HCT116 (cell line): ENCODE results near the gene ASPN. TPM values are rescaled to one million over a fixed set of nuclear protein-coding genes. Genes with fewer than 3 reads are reported as not detected.

Experiments
- ATAC-seq: fragments of 200-7000 bp; cut with Tn5 transposase; 2 replicates; pipeline ENCODE4 v1.9.1; 2020; ENCODE audit warnings: mild to moderate bottlenecking, moderate library complexity
- Bru-seq: library from RNA; stranded (reverse); fragments of 400-500 nt; gene quantifications from one replicate; lab custom pipeline; 2021; lab: Mats Ljungman, UMichigan
- BruChase-seq, 2 experiments: library from RNA; stranded (reverse); fragments of 400-500 nt; gene quantifications; one replicate each; lab custom pipeline; 2021; lab: Mats Ljungman, UMichigan
- BruUV-seq: library from RNA; stranded (reverse); fragments of 400-500 nt; replicated peaks from 2 replicates; lab custom pipeline; 2021; lab: Mats Ljungman, UMichigan
- CTCF ChIA-PET: fragments of 300-600 bp; sonication (Branson Sonifier 250); formaldehyde crosslinking; loops from one replicate; lab custom pipeline; 2021; ENCODE audit warnings: antibody characterized with exemption; lab: Charles Lee
- POLR2A ChIA-PET: fragments of 300-600, 350-600 bp; sonication (Branson Sonifier 250); formaldehyde crosslinking; loops from one replicate; lab custom pipeline; 2021; ENCODE audit warnings: antibody characterized with exemption; lab: Charles Lee
- RAD21 ChIA-PET, 2 experiments: fragments of 300-600 bp; sonication (Branson Sonifier 250); formaldehyde crosslinking; loops; one replicate each; lab custom pipeline; 2023; ENCODE audit warnings: low total read pairs in 2 of 2; ENCODE audit not compliant: uncharacterized antibody in 2 of 2, unreplicated experiment in 2 of 2, low non-redundant PET in 1 of 2; lab: Charles Lee
- DNase-seq: peaks from one replicate; pipeline ENCODE4 v3.0.0-alpha.2; 2010; ENCODE audit warnings: low read depth, low spot score
- H2AFZ ChIP-seq: fragments of 200-600 bp; shearing (Covaris generic), sonication (generic); 2 replicates; pipeline ENCODE4 v1.6.1; 2017; ENCODE audit warnings: low read depth, mixed run types, mixed read lengths, antibody characterized with exemption, low read length; ENCODE audit not compliant: poor library complexity, severe bottlenecking
- H3K27ac ChIP-seq: 2 replicates; pipeline ENCODE4 v1.5.1; 2012; ENCODE audit warnings: low read depth, low read length
- H3K27me3 ChIP-seq: fragments of 200-600 bp; sonication (generic); 2 replicates; pipeline ENCODE4 v1.6.1; 2016; ENCODE audit warnings: mixed run types, low read length, mixed read lengths; ENCODE audit not compliant: insufficient read depth
- H3K36me3 ChIP-seq, 2 experiments: fragments of 200-500 bp in 1 of 2; fragments of 200-600 bp in 1 of 2; sonication (Bioruptor generic) in 1 of 2; sonication (generic) in 1 of 2; 2 replicates each; pipeline versions ENCODE4 v1.5.1 to v1.6.1; 2014 to 2016; ENCODE audit warnings: low read length in 2 of 2, inconsistent platforms in 1 of 2, mixed read lengths in 1 of 2, mixed run types in 1 of 2; ENCODE audit not compliant: insufficient read depth in 2 of 2, control insufficient read depth in 1 of 2
- H3K4me1 ChIP-seq, 2 experiments: fragments of 200-600 bp in 1 of 2; sonication (generic) in 1 of 2; 2 replicates each; pipeline versions ENCODE4 v1.5.1 to v1.6.1; 2012 to 2017; ENCODE audit warnings: low read length in 2 of 2, inconsistent platforms in 1 of 2, mild to moderate bottlenecking in 1 of 2, mixed read lengths in 1 of 2, mixed run types in 1 of 2, moderate library complexity in 1 of 2; ENCODE audit not compliant: insufficient read depth in 2 of 2, control insufficient read depth in 1 of 2
- H3K4me2 ChIP-seq: fragments of 200-600 bp; sonication (generic); 2 replicates; pipeline ENCODE4 v1.6.1; 2017; ENCODE audit warnings: mixed run types, low read length, mixed read lengths
- H3K4me3 ChIP-seq, 2 experiments: fragments of 200-600 bp in 1 of 2; sonication (generic) in 1 of 2; replicated peaks in 1 of 2; 2 replicates each; pipeline ENCODE4 v1.5.1; 2011 to 2016; ENCODE audit warnings: low read length in 2 of 2, control low read depth in 1 of 2, low read depth in 1 of 2, mild to moderate bottlenecking in 1 of 2, mixed read lengths in 1 of 2, mixed run types in 1 of 2
- H3K79me2 ChIP-seq: fragments of 200-600 bp; sonication (generic); 2 replicates; pipeline ENCODE4 v1.6.1; 2017; ENCODE audit warnings: mild to moderate bottlenecking, mixed run types, low read length, moderate library complexity, mixed read lengths; ENCODE audit not compliant: insufficient read depth
- H3K9ac ChIP-seq: fragments of 200-600 bp; sonication (generic); 2 replicates; pipeline ENCODE4 v1.6.1; 2016; ENCODE audit warnings: low read length, mixed read lengths
- H3K9me2 ChIP-seq: fragments of 200-600 bp; sonication (generic), shearing (Covaris generic); 2 replicates; pipeline ENCODE4 v1.6.1; 2017; ENCODE audit warnings: mixed run types, mild to moderate bottlenecking, moderate library complexity; ENCODE audit not compliant: insufficient read depth
- H3K9me3 ChIP-seq, 2 experiments: fragments of 200-500 bp in 1 of 2; fragments of 200-600 bp in 1 of 2; sonication (Bioruptor generic) in 1 of 2; sonication (generic) in 1 of 2; 2 replicates each; pipeline ENCODE4 v1.6.1; 2014 to 2017; ENCODE audit warnings: low read length in 2 of 2, mixed read lengths in 2 of 2, inconsistent platforms in 1 of 2, low read depth in 1 of 2, mild to moderate bottlenecking in 1 of 2, mixed run types in 1 of 2, moderate library complexity in 1 of 2; ENCODE audit not compliant: control insufficient read depth in 1 of 2, insufficient read depth in 1 of 2
- H4K20me1 ChIP-seq: fragments of 200-600 bp; sonication (generic), shearing (Covaris generic); 2 replicates; pipeline ENCODE4 v1.6.1; 2017; ENCODE audit warnings: mixed run types, mild to moderate bottlenecking, moderate library complexity; ENCODE audit not compliant: insufficient read depth
- CEBPB ChIP-seq: IDR thresholded peaks from 2 replicates; pipeline ENCODE4 v1.6.1; 2012; ENCODE audit warnings: low read depth
- ELF1 ChIP-seq: IDR thresholded peaks from 2 replicates; pipeline ENCODE4 v1.6.1; 2012; ENCODE audit warnings: low read depth, borderline replicate concordance
- POLR2AphosphoS5 ChIP-seq: IDR thresholded peaks from 2 replicates; pipeline ENCODE4 v1.6.1; 2011; ENCODE audit warnings: mild to moderate bottlenecking, low read depth, low read length, moderate library complexity
- REST ChIP-seq: IDR thresholded peaks from 2 replicates; pipeline ENCODE4 v1.6.1; 2012; ENCODE audit warnings: low read depth
- SIN3A ChIP-seq: IDR thresholded peaks from 2 replicates; pipeline ENCODE4 v1.6.1; 2012; ENCODE audit warnings: low read depth
- SP1 ChIP-seq: IDR thresholded peaks from 2 replicates; pipeline ENCODE4 v1.6.1; 2012; ENCODE audit warnings: low read depth
- TCF7L2 ChIP-seq: IDR thresholded peaks from 2 replicates; pipeline ENCODE4 v1.7.0; 2011; ENCODE audit warnings: borderline replicate concordance, inconsistent platforms; ENCODE audit not compliant: insufficient read depth, insufficient read length; ENCODE audit errors: extremely low read depth
- YY1 ChIP-seq: IDR thresholded peaks from 2 replicates; pipeline ENCODE4 v1.6.1; 2011; ENCODE audit warnings: low read length, low read depth, moderate library complexity, mild to moderate bottlenecking; ENCODE audit not compliant: insufficient replicate concordance; ENCODE audit errors: extremely low read depth
- ZBTB33 ChIP-seq: IDR thresholded peaks from 2 replicates; pipeline ENCODE4 v1.6.1; 2011; ENCODE audit warnings: mild to moderate bottlenecking, low read length, moderate library complexity; ENCODE audit not compliant: insufficient replicate concordance; ENCODE audit errors: extremely low read depth
- intact Hi-C: fragments of 100-400 bp; cut with micrococcal nuclease; formaldehyde crosslinking; loops from 2 replicates; pipeline ENCODE4 v1.10.0; 2022
- long read RNA-seq: library from polyadenylated mRNA; unstranded; transcript quantifications from one replicate; pipeline ENCODE4 v2.0.0, GENCODE V29; 2021; ENCODE audit not compliant: unreplicated experiment
- polyA plus RNA-seq: library from polyadenylated mRNA; unstranded; fragments of >200 nt; gene quantifications from 2 replicates; pipeline ENCODE4 v1.2.1, GENCODE V29; 2012; ENCODE audit warnings: missing spikeins
- total RNA-seq: library from RNA; stranded (reverse); gene quantifications from one replicate; pipeline ENCODE4 v1.2.1, GENCODE V29; 2021; ENCODE audit not compliant: unreplicated experiment

Gene ASPN
- not detected for total RNA-seq
- polyA plus RNA-seq, result not detected in 2 replicates
- Bru-seq, nascent RNA, result percentile 3 among the genes with signal in this experiment
- BruChase-seq, experiment 1, labeled RNA remaining after a 6-hour chase, result percentile 4 among the genes with signal in this experiment
- not detected for BruChase-seq, experiment 2, labeled RNA remaining after a 2-hour chase
- long read RNA-seq, result 0 reads

GRCh38 chr9:92482329-92482728, at the start of gene ASPN:
Gene ASPN, minus strand, starts transcription at chr9:92482506.
- ATAC-seq, result no peak
- intact Hi-C loops, result no loop called here

GRCh38 chr9:92530893-92531292, 48.6 kb upstream of the ASPN start:
- BruUV-seq, result no TSS peak
- Histone ChIP-seq H3K36me3 (no peaks in the 10 kb centered on the region), H2AFZ (no peak overlapping the region), H3K9me2 (no peaks in the 10 kb centered on the region), H3K4me1 (no peaks in the 10 kb centered on the region), H3K9ac (no peak overlapping the region), H3K27me3 (no peaks in the 10 kb centered on the region), H3K27ac (no peak overlapping the region), H4K20me1 (no peaks in the 10 kb centered on the region), H3K79me2 (no peaks in the 10 kb centered on the region), H3K4me3 (no peak overlapping the region), H3K9me3 (no peaks in the 10 kb centered on the region), H3K4me2 (no peak overlapping the region)
- RAD21 ChIA-PET, result no interaction called here
- CTCF ChIA-PET, result no interaction called here
- no peak for TF ChIP-seq SP1
- no peak for TF ChIP-seq ZBTB33
- TF ChIP-seq REST, result no peak
- no peak for TF ChIP-seq SIN3A
- no peak for TF ChIP-seq CEBPB
- no peak for TF ChIP-seq POLR2AphosphoS5
- no peak for TF ChIP-seq TCF7L2
- no peak for TF ChIP-seq ELF1
- DNase-seq (no peak), ATAC-seq (no peak)
- intact Hi-C loops, result no loop called here
- POLR2A ChIA-PET, result no interaction called here

More at GRCh38 chr9:92482329-92482728, at the start of gene ASPN:
- ChIA-PET RAD21 (no interaction called here), CTCF (no interaction called here), POLR2A (no interaction called here)
- H3K36me3 ChIP-seq, result no peaks in the 10 kb centered on the region
- H3K4me1 ChIP-seq, result peaks cover 0 to 14% of the 10 kb centered on the region in 2 experiments; a peak in 2 of 4 replicates
- no peaks in the 10 kb centered on the region for H3K9me3 ChIP-seq
- no peaks in the 10 kb centered on the region for H3K27me3 ChIP-seq
- no peak within 1 kb of the TSS for H3K27ac ChIP-seq
- no TSS peak for BruUV-seq
- H2AFZ ChIP-seq, result no peak within 1 kb of the TSS
- H3K79me2 ChIP-seq, result no peaks in the 10 kb centered on the region
- no peak for DNase-seq
- H4K20me1 ChIP-seq, result no peaks in the 10 kb centered on the region
- no peak within 1 kb of the TSS for H3K9ac ChIP-seq
- no peak within 1 kb of the TSS for H3K4me3 ChIP-seq
- no peaks in the 10 kb centered on the region for H3K9me2 ChIP-seq
- TF ChIP-seq YY1, result no peak
- peak within 1 kb of the TSS; percentile 43 for H3K4me2 ChIP-seq
